ENCODE results near the gene CIBAR2. TPM values are rescaled to one million over a fixed set of nuclear protein-coding genes. Genes with fewer than 3 reads are reported as not detected.
A peak's percentile ranks its signal among the peaks of the same experiment; 100 is the strongest.

Gene CIBAR2
- total and polyA plus RNA-seq, 9 of the 15 experiments (the other 6 are each of a cell fraction or from before 2014, with no cell fraction given) = not detected

DNA sequence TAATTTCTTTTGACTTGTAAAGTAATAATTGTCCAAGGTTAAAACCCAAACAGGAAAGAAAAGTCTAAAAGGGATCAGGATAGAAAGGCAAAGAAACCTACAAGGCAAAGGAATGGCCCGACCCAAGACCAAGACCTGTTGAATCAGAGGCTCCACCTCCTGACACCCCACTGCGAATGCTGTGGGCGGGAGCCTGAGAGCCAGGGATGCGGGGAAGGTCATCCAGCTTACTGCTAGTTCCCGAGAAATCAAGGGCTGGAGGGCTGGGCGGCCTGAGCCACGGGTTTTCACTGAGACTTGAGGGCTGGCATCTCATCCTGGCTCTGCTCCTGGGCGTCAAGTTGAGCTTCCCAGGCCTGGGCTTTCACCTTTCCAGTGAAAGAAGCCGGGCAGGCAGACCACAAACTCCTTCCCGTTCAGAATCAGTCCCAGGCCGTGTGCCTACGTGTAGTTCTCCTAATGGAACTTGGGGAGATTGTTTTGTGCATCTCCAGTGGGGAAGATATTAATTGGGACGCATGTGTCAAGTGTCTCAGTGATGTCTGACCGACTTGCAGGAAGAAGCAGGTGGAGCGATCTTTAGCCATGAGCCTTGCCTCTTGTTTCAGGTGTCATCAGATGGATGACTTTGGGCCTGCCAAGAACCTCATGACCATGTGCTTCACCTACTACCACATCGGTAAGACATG, 36.9 kb downstream of the CIBAR2 start:
- Histone ChIP-seq H3K27me3 (ENCODE audit: control insufficient read depth in 2 of 2, insufficient read depth in 2 of 2, low read length in 2 of 2) (no peaks in the 10 kb centered on the region), H3K9ac (ENCODE audit: insufficient read depth in 1 of 2, low read depth in 2 of 2, low read length in 2 of 2) (0 out of 4 replicates have a peak overlapping the region, but pooled peaks of 1 of the 2 experiments have one; percentile 61), H3K9me3 (replicated peaks; ENCODE audit: control insufficient read depth, insufficient read depth, low read depth, low read length) (no peaks in the 10 kb centered on the region), H3K4me3 (no peak overlapping the region), H3K79me2 (ENCODE audit: control insufficient read depth, insufficient read depth, low read length) (no peaks in the 10 kb centered on the region), H4K20me1 (replicated peaks; ENCODE audit: control insufficient read depth, insufficient read depth, low read length) (no peaks in the 10 kb centered on the region; the same call in 1 of the 2 replicates), H3K4me2 (ENCODE audit: insufficient read depth, low read length) (no peak overlapping the region), H3K4me1 (replicated peaks in 1 of 2; ENCODE audit: control insufficient read depth in 2 of 2, insufficient read depth in 2 of 2, low read length in 2 of 2) (peaks cover 0 to 20% of the 10 kb centered on the region in 2 experiments; a peak in 2 of 5 replicates), H3K36me3 (ENCODE audit: control insufficient read depth, insufficient read depth, low read length) (peaks cover 64% of the 10 kb centered on the region; the same call in 1 of the 3 replicates), H3K27ac (ENCODE audit: extremely low read depth, low read depth, low read length) (no peak overlapping the region; the same call in 2 of the 3 replicates), H2AFZ (ENCODE audit: low read depth, low read length) (no peak overlapping the region), H3K9me1 (ENCODE audit: control insufficient read depth, insufficient read depth, low read length) (no peaks in the 10 kb centered on the region)
- ATAC-seq (peak; percentile 33; the same call in 1 of the 3 replicates), DNase-seq (ENCODE audit: extremely low read depth in 1 of 4, low spot score in 3 of 4) (peak in 2 of 4 experiments; percentile 49 to 56), FAIRE-seq (peak; percentile 44)
- POLR2A ChIA-PET = interaction anchor here (0.5 to 2.0 kb wide), 4 partner anchors 10 to 46 kb away, joined by 3 to 5 read pairs (median 4); no protein-coding TSS in a partner anchor
- BruUV-seq (replicated peaks) = no TSS peak
- 68% methylated on average over 16 of the region's 16 CpGs for WGBS (ENCODE audit: insufficient coverage, low coverage, missing lambda C conversion rate)
- CTCF ChIA-PET (ENCODE audit: low intra/inter-chr PET ratio) = no interaction called here
- TF ChIP-seq FOXJ2 (tag; IDR thresholded peaks at IDR 0.05) = no peak
- TF ChIP-seq, protein P1, sequence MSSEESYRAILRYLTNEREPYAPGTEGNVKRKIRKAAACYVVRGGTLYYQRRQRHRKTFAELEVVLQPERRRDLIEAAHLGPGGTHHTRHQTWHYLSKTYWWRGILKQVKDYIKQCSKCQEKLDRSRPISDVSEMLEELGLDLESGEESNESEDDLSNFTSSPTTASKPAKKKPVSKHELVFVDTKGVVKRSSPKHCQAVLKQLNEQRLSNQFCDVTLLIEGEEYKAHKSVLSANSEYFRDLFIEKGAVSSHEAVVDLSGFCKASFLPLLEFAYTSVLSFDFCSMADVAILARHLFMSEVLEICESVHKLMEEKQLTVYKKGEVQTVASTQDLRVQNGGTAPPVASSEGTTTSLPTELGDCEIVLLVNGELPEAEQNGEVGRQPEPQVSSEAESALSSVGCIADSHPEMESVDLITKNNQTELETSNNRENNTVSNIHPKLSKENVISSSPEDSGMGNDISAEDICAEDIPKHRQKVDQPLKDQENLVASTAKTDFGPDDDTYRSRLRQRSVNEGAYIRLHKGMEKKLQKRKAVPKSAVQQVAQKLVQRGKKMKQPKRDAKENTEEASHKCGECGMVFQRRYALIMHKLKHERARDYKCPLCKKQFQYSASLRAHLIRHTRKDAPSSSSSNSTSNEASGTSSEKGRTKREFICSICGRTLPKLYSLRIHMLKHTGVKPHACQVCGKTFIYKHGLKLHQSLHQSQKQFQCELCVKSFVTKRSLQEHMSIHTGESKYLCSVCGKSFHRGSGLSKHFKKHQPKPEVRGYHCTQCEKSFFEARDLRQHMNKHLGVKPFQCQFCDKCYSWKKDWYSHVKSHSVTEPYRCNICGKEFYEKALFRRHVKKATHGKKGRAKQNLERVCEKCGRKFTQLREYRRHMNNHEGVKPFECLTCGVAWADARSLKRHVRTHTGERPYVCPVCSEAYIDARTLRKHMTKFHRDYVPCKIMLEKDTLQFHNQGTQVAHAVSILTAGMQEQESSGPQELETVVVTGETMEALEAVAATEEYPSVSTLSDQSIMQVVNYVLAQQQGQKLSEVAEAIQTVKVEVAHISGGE (CRISPR knock-in tag; IDR thresholded peaks at IDR 0.05) = peak in 1 of 3 experiments; percentile 76; a peak in 2 of 6 replicates
- TF ChIP-seq, protein P2, sequence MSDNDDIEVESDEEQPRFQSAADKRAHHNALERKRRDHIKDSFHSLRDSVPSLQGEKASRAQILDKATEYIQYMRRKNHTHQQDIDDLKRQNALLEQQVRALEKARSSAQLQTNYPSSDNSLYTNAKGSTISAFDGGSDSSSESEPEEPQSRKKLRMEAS (CRISPR knock-in tag; IDR thresholded peaks at IDR 0.05) = peak; percentile 41; the same call in 1 of the 2 replicates
- in situ Hi-C loops (cut with MboI) = no loop called here
- intact Hi-C loops (cut with micrococcal nuclease) = no loop called here

Measured in K562 (cell line).